Nephron progenitor cell (in vitro differentiated cells): Measurements from ENCODE around the gene UGDH.

ENCODE experiments used
- DNase-seq: peaks from one replicate; pipeline ENCODE4 v3.0.0; 2021
- H3K27ac Mint-ChIP-seq: 2 replicates; pipeline ENCODE4 v1.8.0; 2021; ENCODE audit warnings: mild to moderate bottlenecking, moderate library complexity, mixed read lengths
- H3K27me3 Mint-ChIP-seq: 2 replicates; pipeline ENCODE4 v1.8.0; 2021; ENCODE audit warnings: mild to moderate bottlenecking, low read depth, mixed read lengths; ENCODE audit not compliant: poor library complexity
- H3K36me3 Mint-ChIP-seq: 2 replicates; pipeline ENCODE4 v1.8.0; 2021; ENCODE audit warnings: low read depth, mixed read lengths
- H3K4me1 Mint-ChIP-seq: 2 replicates; pipeline ENCODE4 v1.8.0; 2021; ENCODE audit warnings: mixed read lengths
- H3K4me3 Mint-ChIP-seq: 2 replicates; pipeline ENCODE4 v1.8.0; 2021; ENCODE audit warnings: mild to moderate bottlenecking, moderate library complexity, mixed read lengths
- H3K9me3 Mint-ChIP-seq: 2 replicates; pipeline ENCODE4 v1.8.0; 2021; ENCODE audit warnings: mild to moderate bottlenecking, moderate library complexity, mixed read lengths
- CTCF ChIP-seq: fragments of 200-600 bp; sonication (generic); IDR thresholded peaks from 2 replicates; pipeline ENCODE4 v1.5.0; 2021; ENCODE audit warnings: antibody characterized with exemption

Gene UGDH

GRCh38 chr4:39456946-39457763 lies 70.1 kb downstream of the UGDH start:
- H3K4me3 Mint-ChIP-seq, result peak overlapping the region; percentile 98
- peaks cover 4% of the 10 kb centered on the region for H3K27me3 Mint-ChIP-seq
- no peaks in the 10 kb centered on the region for H3K9me3 Mint-ChIP-seq
- peaks cover 34% of the 10 kb centered on the region for H3K4me1 Mint-ChIP-seq
- H3K36me3 Mint-ChIP-seq, result peaks cover 72% of the 10 kb centered on the region
- no peak for DNase-seq
- TF ChIP-seq CTCF, result no peak
- H3K27ac Mint-ChIP-seq, result peak overlapping the region; percentile 18

- Mint-ChIP-seq H3K4me3 (no peak overlapping the region), H3K27ac (peak overlapping the region; percentile 69), H3K4me1 (peaks cover 29% of the 10 kb centered on the region), H3K36me3 (peaks cover 73% of the 10 kb centered on the region), H3K9me3 (no peaks in the 10 kb centered on the region), H3K27me3 (peaks cover 4% of the 10 kb centered on the region)
- TF ChIP-seq CTCF, result no peak
- no peak for DNase-seq
Observed at GRCh38 chr4:39455486-39455885, 71.8 kb downstream of the UGDH start.

- Mint-ChIP-seq H3K4me3 (no peak overlapping the region), H3K9me3 (no peaks in the 10 kb centered on the region), H3K27ac (no peak overlapping the region), H3K27me3 (peaks cover 4% of the 10 kb centered on the region), H3K36me3 (peaks cover 74% of the 10 kb centered on the region), H3K4me1 (peaks cover 24% of the 10 kb centered on the region)
- TF ChIP-seq CTCF, result no peak
- DNase-seq, result no peak
Observed at GRCh38 chr4:39453738-39454137, 73.5 kb downstream of the UGDH start.

GRCh38 chr4:39452860-39453587 lies 74.2 kb downstream of the UGDH start:
- DNase-seq, result no peak
- no peak overlapping the region for H3K4me3 Mint-ChIP-seq
- no peak for TF ChIP-seq CTCF
- peaks cover 69% of the 10 kb centered on the region for H3K36me3 Mint-ChIP-seq
- no peaks in the 10 kb centered on the region for H3K27me3 Mint-ChIP-seq
- peaks cover 21% of the 10 kb centered on the region for H3K4me1 Mint-ChIP-seq
- no peaks in the 10 kb centered on the region for H3K9me3 Mint-ChIP-seq
- peak overlapping the region; percentile 12 for H3K27ac Mint-ChIP-seq

- TF ChIP-seq CTCF, result no peak
- Mint-ChIP-seq H3K4me1 (peaks cover 13% of the 10 kb centered on the region), H3K4me3 (no peak overlapping the region), H3K36me3 (peaks cover 62% of the 10 kb centered on the region), H3K27me3 (no peaks in the 10 kb centered on the region), H3K27ac (peak overlapping the region; percentile 75), H3K9me3 (no peaks in the 10 kb centered on the region)
- no peak for DNase-seq
Observed at GRCh38 chr4:39452153-39452859, 74.9 kb downstream of the UGDH start.
